SHP77 (cell line): Measurements from ENCODE around the gene CYSTM1.
A peak's percentile ranks its signal among the peaks of the same experiment; 100 is the strongest.
"Not testable (repeated sequence)": the region's sequence is repeated elsewhere in the genome, so short reads cannot be mapped to it uniquely, and the experiment has no call there.

Source experiments
- DNase-seq, 2 experiments: peaks; one replicate each; lab custom pipeline; 2025; lab: John Stamatoyannopoulos, UW

Gene CYSTM1

DNA sequence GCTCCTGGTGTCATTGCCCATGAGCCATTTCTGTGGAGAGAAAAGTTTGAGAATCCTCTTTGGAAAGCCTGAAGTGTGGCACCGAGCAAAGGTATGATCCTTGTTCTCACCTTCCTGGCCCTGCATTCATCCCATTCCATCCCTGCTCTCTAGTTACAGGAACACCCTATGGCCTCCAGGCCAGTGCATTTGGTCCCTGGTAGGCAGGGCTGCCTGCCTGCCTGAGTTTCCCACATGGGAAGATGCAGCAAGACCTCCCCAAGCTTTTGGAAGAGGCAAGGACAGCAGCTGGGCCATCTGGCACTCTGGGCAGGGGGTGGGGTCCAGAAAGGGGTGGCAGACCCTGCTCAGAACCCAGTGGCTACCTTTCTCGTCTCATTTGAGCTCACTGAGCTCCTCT is 24.8 kb upstream of the CYSTM1 start:
- DNase-seq = no peak

DNA sequence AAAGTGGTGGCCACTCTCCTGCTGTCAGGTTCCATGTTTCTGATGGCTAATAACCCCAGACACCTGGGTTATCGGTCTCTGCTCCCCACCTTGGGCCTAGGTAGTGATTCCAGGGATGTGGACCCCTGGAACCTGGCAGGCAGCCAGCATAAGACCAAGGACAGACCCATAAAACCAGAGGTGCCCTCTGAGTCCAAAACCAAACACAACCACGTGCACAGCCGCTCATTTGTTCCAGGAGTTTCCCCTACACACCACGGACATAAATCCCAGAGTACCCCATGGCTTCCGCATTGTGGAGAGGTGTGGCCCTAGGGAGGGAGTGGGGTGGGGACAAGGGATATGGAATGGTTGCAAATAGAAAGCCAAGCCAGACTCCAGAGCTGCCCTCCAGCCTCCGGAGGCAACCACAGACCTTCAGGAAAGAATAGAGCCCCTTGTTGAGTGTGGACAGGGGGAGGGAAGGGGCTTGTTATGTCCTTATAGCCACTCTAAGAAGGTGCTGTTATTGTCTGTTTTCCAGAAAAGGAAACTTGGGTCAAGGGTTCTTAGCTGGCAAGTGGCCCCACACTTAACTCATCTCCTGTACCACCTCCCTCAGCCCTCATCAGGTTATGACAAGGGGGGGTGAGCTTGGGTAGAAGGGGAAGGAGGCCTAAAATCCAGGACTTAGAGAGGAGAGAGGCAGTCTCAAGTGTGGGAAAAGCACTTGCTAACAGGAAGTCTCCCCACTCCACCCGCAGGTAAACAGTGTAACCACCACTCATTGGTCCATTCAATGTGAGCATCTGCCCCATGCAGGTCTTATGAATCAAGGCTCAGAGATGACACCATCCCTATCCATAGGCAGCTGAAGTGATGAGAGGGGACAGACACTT is 23.6 kb upstream of the CYSTM1 start:
- DNase-seq = peak; percentile 16 to 30

- no peak for DNase-seq
Measured at GRCh38 chr5:140152022-140152999, 22.7 kb upstream of the CYSTM1 start.

GRCh38 chr5:140153255-140153654 is 21.7 kb upstream of the CYSTM1 start:
- DNase-seq = no peak

GRCh38 chr5:140153905-140154304 is 21.1 kb upstream of the CYSTM1 start:
- no peak for DNase-seq

- DNase-seq = not testable (repeated sequence)
Measured at GRCh38 chr5:140154710-140155381, 20.1 kb upstream of the CYSTM1 start.

DNA sequence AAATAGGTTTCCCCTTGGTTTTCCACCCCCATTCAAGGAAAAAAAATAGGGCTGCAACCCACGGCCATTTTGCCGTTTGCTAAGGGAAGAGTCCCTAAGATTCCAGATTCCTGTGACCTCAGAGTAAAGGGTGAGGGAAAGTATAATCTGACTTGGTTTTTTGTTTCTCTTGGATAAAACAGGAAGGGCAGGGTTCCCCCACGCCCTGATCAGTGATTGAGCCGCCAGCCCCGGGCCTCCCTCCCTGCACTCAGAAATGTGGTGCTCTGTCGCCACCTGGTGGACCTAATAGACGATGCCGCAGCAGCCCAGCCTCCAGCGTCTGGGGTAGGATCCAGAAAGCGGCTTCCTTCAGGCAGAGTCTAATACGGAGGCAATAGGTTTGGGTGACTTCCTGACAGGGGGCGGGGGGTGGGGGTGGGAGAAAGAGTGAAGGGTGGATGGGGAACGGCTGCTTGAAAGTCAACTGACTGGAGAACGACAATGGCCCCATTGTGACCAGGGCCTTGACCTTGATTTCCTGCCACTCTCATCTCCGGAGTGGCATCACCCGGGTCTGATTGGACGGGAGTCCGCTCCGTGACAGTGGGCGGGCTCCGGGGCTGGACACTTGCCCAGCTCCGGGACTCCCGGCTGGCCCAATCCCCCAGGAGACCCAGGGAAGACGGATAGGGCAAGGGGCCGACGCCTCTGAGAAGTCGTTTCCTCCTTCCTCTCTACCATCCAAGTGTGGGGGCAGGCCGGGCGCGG is 17.8 kb upstream of the CYSTM1 start:
- DNase-seq = peak; percentile 86 to 87

DNA sequence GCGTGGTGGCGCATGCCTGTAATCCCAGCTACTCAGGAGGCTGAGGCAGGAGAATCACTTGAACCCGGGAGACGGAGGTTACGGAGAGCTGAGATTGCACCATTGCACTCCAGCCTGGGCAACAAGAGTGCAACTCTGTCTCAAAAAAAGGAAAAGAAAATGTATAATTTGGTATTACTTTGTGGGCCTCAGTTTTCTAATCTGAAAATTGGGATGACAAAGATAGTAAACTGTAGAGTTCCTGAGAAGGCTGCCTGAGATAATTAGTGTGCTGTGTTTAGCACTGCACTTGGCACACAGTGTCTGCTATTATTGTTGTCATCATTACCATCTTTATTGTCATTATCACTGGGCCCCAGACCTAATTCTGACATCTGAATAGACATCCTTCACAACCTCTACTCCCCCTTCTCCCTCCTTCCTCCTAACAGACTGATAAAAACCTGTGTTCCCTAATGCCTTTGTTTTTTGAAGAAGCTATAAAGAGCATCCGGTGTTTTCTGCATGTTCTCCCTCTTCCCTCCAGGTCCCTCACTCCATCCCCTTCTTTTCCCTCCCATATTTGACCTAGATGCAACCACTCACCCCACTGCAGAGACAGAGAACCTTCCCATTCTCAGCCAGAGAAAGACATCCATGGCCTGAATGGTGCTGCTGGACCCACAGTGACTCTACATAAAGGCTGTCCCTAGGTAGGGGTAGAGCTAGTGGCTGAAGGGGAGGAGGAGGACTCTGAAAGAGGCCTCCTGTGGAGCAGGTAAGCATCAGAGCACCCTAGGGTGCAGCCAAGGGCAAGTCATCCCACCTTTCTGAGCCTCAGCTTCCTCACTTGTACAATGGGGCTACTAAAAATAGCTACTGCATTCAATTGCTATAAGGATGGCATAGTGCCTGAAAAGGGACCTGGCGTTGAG is 15.7 kb upstream of the CYSTM1 start:
- no peak for DNase-seq

GRCh38 chr5:140162275-140162674 is 12.7 kb upstream of the CYSTM1 start:
- DNase-seq = no peak

- DNase-seq = no peak
Measured at GRCh38 chr5:140162781-140163180, 12.2 kb upstream of the CYSTM1 start.

GRCh38 chr5:140165101-140165922 is 9.7 kb upstream of the CYSTM1 start:
- no peak for DNase-seq

DNA sequence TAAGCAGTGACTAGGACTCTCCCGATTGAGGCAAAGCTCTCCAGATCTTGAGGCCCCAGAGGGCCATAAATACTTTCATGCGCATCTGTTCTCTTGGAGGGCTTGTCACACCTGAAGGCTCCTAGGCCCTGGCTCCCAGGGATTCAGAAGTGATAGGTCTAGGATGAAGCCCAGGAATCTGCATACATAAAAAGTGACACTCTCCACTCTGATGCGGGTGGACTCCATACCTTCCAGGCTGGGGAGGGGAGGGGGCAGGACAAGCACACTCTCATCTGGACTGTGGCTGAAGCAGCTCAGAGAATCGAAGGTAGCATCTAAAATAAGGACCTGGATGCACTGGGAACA is 9.1 kb upstream of the CYSTM1 start:
- DNase-seq = no peak

DNA sequence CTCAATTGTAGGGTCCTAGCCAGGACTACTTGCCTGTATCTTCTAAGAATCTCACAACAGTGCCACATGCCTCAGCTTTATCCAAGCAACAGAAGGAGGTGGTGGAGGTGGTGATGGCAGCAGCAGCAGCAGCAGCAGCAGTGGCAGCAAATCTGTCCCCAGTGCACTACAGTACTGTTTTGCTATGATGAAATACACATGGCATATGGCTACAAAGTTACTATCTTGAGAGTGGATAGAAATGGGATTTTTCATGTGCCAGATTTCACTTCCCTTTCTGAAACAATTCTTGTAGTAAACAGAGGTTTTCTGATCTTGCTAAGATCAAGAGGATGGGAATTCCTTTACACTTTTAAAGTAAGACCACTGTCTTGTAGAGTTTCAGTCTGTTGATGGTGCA is 8.1 kb upstream of the CYSTM1 start:
- no peak for DNase-seq

- DNase-seq = no peak
Measured at GRCh38 chr5:140168371-140168770, 6.6 kb upstream of the CYSTM1 start.

DNA sequence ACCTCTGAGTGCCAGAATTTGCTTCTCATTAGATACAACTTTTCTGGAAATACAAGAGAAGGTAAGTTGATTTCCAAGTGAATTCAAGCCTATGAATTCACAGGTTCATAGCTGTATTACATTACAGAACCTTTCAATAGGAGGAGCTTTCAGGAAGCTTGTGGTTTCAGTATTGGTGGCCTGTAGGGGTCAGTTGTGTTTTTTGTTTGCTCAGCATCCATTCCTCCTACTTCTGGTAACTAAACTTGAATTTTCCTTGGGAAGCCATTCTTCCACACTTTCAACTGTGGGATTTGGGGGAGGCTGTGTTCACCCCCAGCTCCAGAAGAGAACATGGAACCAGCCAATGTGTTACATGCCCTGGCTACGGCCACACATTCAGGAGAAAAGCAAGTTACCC is 5.6 kb upstream of the CYSTM1 start:
- no peak for DNase-seq

DNA sequence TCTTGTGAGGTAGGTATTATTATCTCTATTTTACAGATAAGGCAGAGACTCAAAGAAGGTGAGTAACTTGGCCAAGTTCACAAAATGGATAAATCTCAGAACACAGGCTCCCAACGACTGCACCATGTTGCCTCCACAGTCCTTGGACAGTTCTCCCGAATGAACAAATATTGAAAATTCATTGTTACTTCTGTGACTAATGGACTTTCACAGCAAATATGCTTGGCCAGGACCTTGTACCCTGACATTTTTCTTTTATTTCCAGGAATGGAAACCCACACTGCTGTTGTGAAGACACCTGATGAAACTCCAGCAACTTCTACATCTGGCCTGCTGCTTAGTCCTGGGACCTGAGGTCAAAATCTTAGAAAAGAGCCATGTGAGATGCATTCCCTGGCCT is 2.5 kb upstream of the CYSTM1 start:
- DNase-seq = no peak

DNA sequence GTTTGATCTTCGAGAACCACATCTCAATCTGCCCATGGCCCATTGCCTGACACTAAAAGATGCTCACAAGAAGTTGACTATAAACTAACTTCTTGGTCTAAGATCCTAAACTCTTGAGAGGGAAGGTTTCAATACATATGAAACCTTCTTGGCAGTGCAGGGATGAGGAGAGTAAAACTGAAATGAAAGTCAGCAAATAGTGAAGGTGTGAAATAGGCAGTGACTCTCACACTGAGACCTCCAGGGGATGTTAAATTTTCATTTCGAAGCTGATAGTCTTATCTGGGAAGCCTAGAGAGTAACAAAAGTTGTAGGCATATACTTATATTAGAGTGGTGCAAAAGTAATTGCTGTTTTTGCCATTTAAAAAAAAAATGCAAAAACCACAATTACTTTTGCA is 974 bp upstream of the CYSTM1 start:
- DNase-seq = no peak

DNA sequence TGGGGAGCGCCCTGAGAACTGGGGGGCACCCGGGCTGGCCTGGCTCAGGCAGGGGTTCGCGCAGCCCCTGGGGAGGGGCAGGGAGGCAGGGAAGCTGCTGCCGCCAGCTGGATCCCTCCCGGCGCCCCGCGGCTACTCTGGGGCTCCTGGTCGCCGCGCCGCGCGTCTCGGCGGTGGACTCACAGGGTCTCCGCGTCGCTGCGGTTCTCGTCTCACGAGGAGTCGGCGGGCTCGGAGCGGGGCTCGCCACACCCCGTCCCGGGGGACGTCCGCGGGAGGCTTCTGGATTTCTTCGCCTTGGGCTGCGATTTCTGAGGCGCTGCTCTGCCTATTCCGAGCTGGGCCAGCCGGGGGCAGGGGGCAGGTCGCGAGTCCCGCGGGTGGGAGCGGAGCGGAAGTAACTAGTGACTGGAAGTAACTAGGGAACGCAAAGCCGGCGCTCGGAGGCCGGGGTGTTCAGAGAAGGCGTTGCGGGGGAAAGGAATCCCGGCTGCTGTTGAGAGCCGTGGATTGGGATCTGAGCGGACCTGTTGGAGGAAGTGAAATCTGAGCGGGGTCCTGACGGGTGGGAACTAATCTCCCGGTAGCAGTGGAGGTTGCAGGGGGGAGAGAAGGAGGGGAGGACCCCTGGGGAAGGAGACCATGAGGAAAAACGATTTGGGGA is 511 bp downstream of the CYSTM1 start:
- DNase-seq = peak; percentile 54 to 83

DNA sequence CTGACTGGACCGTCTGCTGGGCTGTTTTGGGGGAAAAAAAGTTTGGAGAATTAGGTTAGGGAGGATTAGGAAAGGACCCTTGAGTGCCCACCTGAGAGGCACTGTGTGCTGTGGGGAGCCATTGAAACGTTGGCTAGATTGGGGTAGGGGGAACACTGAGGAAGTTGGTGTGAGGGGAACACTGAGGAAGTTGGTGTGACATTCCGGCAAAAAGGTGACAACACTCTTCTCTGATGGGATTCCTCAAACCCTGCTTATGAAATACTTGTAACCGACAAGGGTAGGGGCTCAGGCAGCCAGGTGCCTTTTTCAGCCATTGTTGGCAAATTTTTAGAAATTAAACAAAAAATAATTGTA is 1.0 kb downstream of the CYSTM1 start:
- no peak for DNase-seq
